H9 (cell line): ENCODE results near the gene OFD1. TPM values are rescaled to one million over a fixed set of nuclear protein-coding genes. Genes with fewer than 3 reads are reported as not detected.
A peak's percentile ranks its signal among the peaks of the same experiment; 100 is the strongest.

Experiments
- DNase-seq: peaks from one replicate; pipeline ENCODE4 v3.0.0-alpha.2; 2017
- H2AFZ ChIP-seq: one replicate; pipeline ENCODE4 v1.6.1; 2013; ENCODE audit warnings: mild to moderate bottlenecking, low read length, control low read depth, moderate library complexity
- H2AK5ac ChIP-seq: 2 replicates; pipeline ENCODE4 v1.6.1; 2013; ENCODE audit warnings: low read length, control low read depth, mixed read lengths; ENCODE audit not compliant: insufficient read length
- H2BK120ac ChIP-seq: one replicate; pipeline ENCODE4 v1.6.1; 2013; ENCODE audit warnings: low read depth, mild to moderate bottlenecking, low read length, control low read depth, inconsistent platforms; ENCODE audit not compliant: poor library complexity, severe bottlenecking
- H2BK12ac ChIP-seq: 2 replicates; pipeline ENCODE4 v1.6.1; 2013; ENCODE audit warnings: low read length, control low read depth, mixed read lengths, low read depth; ENCODE audit not compliant: insufficient read length
- H2BK15ac ChIP-seq: 2 replicates; pipeline ENCODE4 v1.6.1; 2013; ENCODE audit warnings: low read depth, low read length, control low read depth
- H2BK20ac ChIP-seq: one replicate; pipeline ENCODE4 v1.6.1; 2013; ENCODE audit warnings: low read depth, mild to moderate bottlenecking, low read length, control low read depth, inconsistent platforms; ENCODE audit not compliant: poor library complexity, severe bottlenecking
- H2BK5ac ChIP-seq: 2 replicates; pipeline ENCODE4 v1.6.1; 2013; ENCODE audit warnings: low read length, control low read depth, mixed read lengths; ENCODE audit not compliant: insufficient read length
- H3K14ac ChIP-seq: 2 replicates; pipeline ENCODE4 v1.6.1; 2013; ENCODE audit warnings: low read length, control low read depth; ENCODE audit not compliant: insufficient read depth
- H3K18ac ChIP-seq: 2 replicates; pipeline ENCODE4 v1.6.1; 2013; ENCODE audit warnings: low read depth, mild to moderate bottlenecking, mixed read lengths, low read length, control low read depth; ENCODE audit not compliant: insufficient read length
- H3K23ac ChIP-seq: 2 replicates; pipeline ENCODE4 v1.6.1; 2013; ENCODE audit warnings: low read length, control low read depth, mixed read lengths, low read depth; ENCODE audit not compliant: insufficient read length
- H3K23me2 ChIP-seq: 2 replicates; pipeline ENCODE4 v1.6.1; 2013; ENCODE audit warnings: low read depth, mild to moderate bottlenecking, mixed read lengths, low read length, control low read depth; ENCODE audit not compliant: insufficient read length, poor library complexity, severe bottlenecking
- H3K27ac ChIP-seq: 2 replicates; pipeline ENCODE4 v1.5.1; 2013; ENCODE audit warnings: low read length, control low read depth, mixed read lengths, low read depth; ENCODE audit not compliant: insufficient read length
- H3K27me3 ChIP-seq: 2 replicates; pipeline ENCODE4 v1.6.1; 2013; ENCODE audit warnings: low read length, control low read depth, inconsistent platforms; ENCODE audit not compliant: insufficient read depth
- H3K4ac ChIP-seq: 2 replicates; pipeline ENCODE4 v1.6.1; 2013; ENCODE audit warnings: low read depth, mild to moderate bottlenecking, control low read depth, inconsistent platforms, low read length, moderate library complexity
- H3K4me1 ChIP-seq: 2 replicates; pipeline ENCODE4 v1.6.1; 2013; ENCODE audit warnings: low read length, control low read depth, inconsistent platforms; ENCODE audit not compliant: insufficient read depth
- H3K4me2 ChIP-seq: 2 replicates; pipeline ENCODE4 v1.6.1; 2013; ENCODE audit warnings: low read length, control low read depth, mixed read lengths; ENCODE audit not compliant: insufficient read length, insufficient read depth
- H3K56ac ChIP-seq: 2 replicates; pipeline ENCODE4 v1.6.1; 2013; ENCODE audit warnings: low read depth, mild to moderate bottlenecking, mixed read lengths, low read length, control low read depth; ENCODE audit not compliant: insufficient read length
- H3K79me1 ChIP-seq: 2 replicates; pipeline ENCODE4 v1.6.1; 2013; ENCODE audit warnings: low read depth, mild to moderate bottlenecking, moderate library complexity, low read length, control low read depth, inconsistent platforms; ENCODE audit not compliant: insufficient read depth, poor library complexity, severe bottlenecking
- H3K79me2 ChIP-seq: 2 replicates; pipeline ENCODE4 v1.6.1; 2013; ENCODE audit warnings: low read length, control low read depth, inconsistent platforms; ENCODE audit not compliant: insufficient read depth
- H3K9ac ChIP-seq: 2 replicates; pipeline ENCODE4 v1.6.1; 2013; ENCODE audit warnings: low read length, control low read depth, mixed read lengths; ENCODE audit not compliant: insufficient read length; ENCODE audit errors: extremely low read depth
- H3K9me3 ChIP-seq: one replicate; pipeline ENCODE4 v1.6.1; 2013; ENCODE audit warnings: low read depth, low read length, inconsistent platforms; ENCODE audit not compliant: control insufficient read depth
- H3T11ph ChIP-seq: one replicate; pipeline ENCODE4 v1.6.1; 2013; ENCODE audit warnings: mild to moderate bottlenecking, low read length, control low read depth, inconsistent platforms
- H4K20me1 ChIP-seq: one replicate; pipeline ENCODE4 v1.6.1; 2013; ENCODE audit not compliant: control insufficient read depth, insufficient read length, insufficient read depth
- H4K5ac ChIP-seq: 2 replicates; pipeline ENCODE4 v1.6.1; 2013; ENCODE audit warnings: low read depth, mild to moderate bottlenecking, mixed read lengths, low read length, control low read depth; ENCODE audit not compliant: insufficient read length
- H4K8ac ChIP-seq: replicated peaks from 2 replicates; pipeline ENCODE4 v1.6.1; 2013; ENCODE audit warnings: low read length, control low read depth, mixed read lengths, low read depth; ENCODE audit not compliant: insufficient read length
- H4K91ac ChIP-seq: 2 replicates; pipeline ENCODE4 v1.6.1; 2013; ENCODE audit warnings: low read depth, mild to moderate bottlenecking, moderate library complexity, mixed read lengths, low read length, control low read depth; ENCODE audit not compliant: insufficient read length
- H3K27ac Mint-ChIP-seq, 3 experiments: 2 replicates in 2 of 3; 3 replicates in 1 of 3; pipeline ENCODE4 v1.8.0; 2020 to 2021; ENCODE audit warnings: mixed read lengths in 3 of 3, mild to moderate bottlenecking in 1 of 3, moderate library complexity in 1 of 3
- H3K27me3 Mint-ChIP-seq: 2 replicates; pipeline ENCODE4 v1.8.0; 2021; ENCODE audit warnings: low read depth, mild to moderate bottlenecking, moderate library complexity, mixed read lengths
- H3K36me3 Mint-ChIP-seq, 3 experiments: 2 replicates in 2 of 3; 3 replicates in 1 of 3; pipeline ENCODE4 v1.8.0; 2020 to 2021; ENCODE audit warnings: low read depth in 3 of 3, mixed read lengths in 3 of 3; ENCODE audit not compliant: insufficient read depth in 1 of 3
- H3K4me1 Mint-ChIP-seq, 2 experiments: 2 replicates each; pipeline ENCODE4 v1.8.0; 2020; ENCODE audit warnings: mixed read lengths in 2 of 2
- H3K4me3 Mint-ChIP-seq, 2 experiments: 2 replicates in 1 of 2; 3 replicates in 1 of 2; pipeline ENCODE4 v1.8.0; 2020 to 2021; ENCODE audit warnings: mild to moderate bottlenecking in 2 of 2, mixed read lengths in 2 of 2, moderate library complexity in 1 of 2
- H3K9me3 Mint-ChIP-seq, 2 experiments: 2 replicates in 1 of 2; 3 replicates in 1 of 2; pipeline ENCODE4 v1.8.0; 2020; ENCODE audit warnings: mild to moderate bottlenecking in 2 of 2, mixed read lengths in 2 of 2, moderate library complexity in 1 of 2
- CTCF ChIP-seq: fragments of 200-600 bp; sonication (generic); conservative IDR thresholded peaks from 3 replicates; pipeline ENCODE4 v1.8.0; 2021; ENCODE audit warnings: antibody characterized with exemption, mild to moderate bottlenecking
- WGBS: extraction: QIAGEN DNeasy Blood & Tissue Kit; methylation state at CpG from one replicate; pipeline ENCODE4 v1.1.7; 2013; ENCODE audit warnings: missing lambda C conversion rate, low lambda C conversion rate, mixed read lengths; ENCODE audit not compliant: insufficient read length; ENCODE audit errors: extremely low coverage; 5-methylcytosine and 5-hydroxymethylcytosine counted together
- total RNA-seq: library from RNA; stranded (reverse); gene quantifications from 2 replicates; pipeline ENCODE4 v1.2.1, GENCODE V29; 2021

The OFD1 gene
- total RNA-seq, 1 experiment from 2014 or later = 36.0 TPM

- Mint-ChIP-seq H3K36me3 (peaks cover 0 to 4% (median 0%) of the 10 kb centered on the region in 3 experiments; a peak in 2 of 7 replicates), H3K27me3 (peaks cover 11% of the 10 kb centered on the region), H3K4me3 (peak within 1 kb of the TSS; percentile 86 to 89), H3K9me3 (peaks cover 21 to 42% of the 10 kb centered on the region in 2 experiments), H3K4me1 (peaks cover 24 to 26% of the 10 kb centered on the region in 2 experiments), H3K27ac (peak within 1 kb of the TSS in 2 of 3 experiments; percentile 74 to 84; a peak in 5 of 7 replicates)
- Histone ChIP-seq H2AFZ (no peak within 1 kb of the TSS), H3K79me1 (no peaks in the 10 kb centered on the region), H2BK20ac (no peak within 1 kb of the TSS), H3K4ac (no peak within 1 kb of the TSS), H3K9me3 (no peaks in the 10 kb centered on the region), H3K18ac (no peak within 1 kb of the TSS), H4K91ac (no peak within 1 kb of the TSS), H3K23ac (no peak within 1 kb of the TSS), H3K9ac (peak within 1 kb of the TSS; percentile 83), H3K56ac (no peak within 1 kb of the TSS), H3K4me1 (peaks cover 10% of the 10 kb centered on the region; the same call in 1 of the 2 replicates), H3K79me2 (peaks cover 28% of the 10 kb centered on the region; the same call in 1 of the 2 replicates), H3K27ac (no peak within 1 kb of the TSS), H4K5ac (no peak within 1 kb of the TSS), H3K23me2 (peaks cover 6% of the 10 kb centered on the region), H3K14ac (0 out of 2 replicates have a peak within 1 kb of the TSS, but pooled peaks have one; percentile 36), H4K20me1 (no peaks in the 10 kb centered on the region), H2BK5ac (no peak within 1 kb of the TSS), H3K27me3 (no peaks in the 10 kb centered on the region; the same call in 1 of the 2 replicates), H2BK120ac (no peak within 1 kb of the TSS), H3T11ph (no peak within 1 kb of the TSS), H2AK5ac (no peak within 1 kb of the TSS), H3K4me2 (peak within 1 kb of the TSS; percentile 74), H2BK15ac (no peak within 1 kb of the TSS), H2BK12ac (no peak within 1 kb of the TSS), H4K8ac (no peak within 1 kb of the TSS)
- peak; percentile 81 for DNase-seq
- no peak for TF ChIP-seq CTCF
- WGBS = no CpG with 5 or more reads among the region's 68 CpGs
These were observed 45.4 kb upstream of the OFD1 start, which contains the start of gene RAB9A for GRCh38 chrX:13688958-13689740. TSS of gene RAB9A (plus strand) at chrX:13689128. CDS start at chrX:13708747, 19,619 bp downstream.
